ENCODE data around the gene ZPR1.

ZPR1 gene

GRCh38 chr11:116821050-116821918 is 33.5 kb upstream of the ZPR1 start:
- Histone ChIP-seq H3K36me3 (ENCODE audit: control insufficient read depth, insufficient read depth, low read length) (no peaks in the 10 kb centered on the region), H3K27ac (ENCODE audit: low read depth, low read length, severe bottlenecking) (no peak overlapping the region), H3K4me3 (ENCODE audit: extremely low read depth, insufficient read depth, low read length, poor library complexity, severe bottlenecking) (no peak overlapping the region), H3K4me1 (ENCODE audit: control insufficient read depth, insufficient read depth, low read length, poor library complexity, severe bottlenecking) (no peaks in the 10 kb centered on the region), H3K9me3 (ENCODE audit: control insufficient read depth, low read length) (no peaks in the 10 kb centered on the region)
- 93 to 94% methylated on average over 47 to 49 of the region's 51 CpGs for WGBS, 2 experiments (ENCODE audit: insufficient coverage in 2 of 2)

- H3K9me3 ChIP-seq (ENCODE audit: control insufficient read depth, low read length), result no peaks in the 10 kb centered on the region
- no peak overlapping the region for H3K4me3 ChIP-seq (ENCODE audit: extremely low read depth, insufficient read depth, low read length, poor library complexity, severe bottlenecking)
- H3K27ac ChIP-seq (ENCODE audit: low read depth, low read length, severe bottlenecking), result no peak overlapping the region
- no peaks in the 10 kb centered on the region for H3K36me3 ChIP-seq (ENCODE audit: control insufficient read depth, insufficient read depth, low read length)
- WGBS, 2 experiments (ENCODE audit: insufficient coverage in 2 of 2), result 92% methylated on average over 7 to 8 of the region's 9 CpGs
- H3K4me1 ChIP-seq (ENCODE audit: control insufficient read depth, insufficient read depth, low read length, poor library complexity, severe bottlenecking), result no peaks in the 10 kb centered on the region
These were observed 31.2 kb upstream of the ZPR1 start for GRCh38 chr11:116819049-116819448.

- no peaks in the 10 kb centered on the region for H3K4me1 ChIP-seq (ENCODE audit: control insufficient read depth, insufficient read depth, low read length, poor library complexity, severe bottlenecking)
- no peak overlapping the region for H3K4me3 ChIP-seq (ENCODE audit: extremely low read depth, insufficient read depth, low read length, poor library complexity, severe bottlenecking)
- no peak overlapping the region for H3K27ac ChIP-seq (ENCODE audit: low read depth, low read length, severe bottlenecking)
- H3K36me3 ChIP-seq (ENCODE audit: control insufficient read depth, insufficient read depth, low read length), result no peaks in the 10 kb centered on the region
- WGBS, 2 experiments (ENCODE audit: insufficient coverage in 2 of 2), result 100% methylated on average over 3 of the region's 6 CpGs; no CpG with 5 or more reads in 1 of the 2 experiments
- H3K9me3 ChIP-seq (ENCODE audit: control insufficient read depth, low read length), result no peaks in the 10 kb centered on the region
These were observed 26.7 kb upstream of the ZPR1 start for GRCh38 chr11:116814502-116814901.

GRCh38 chr11:116813781-116814471 is 26.1 kb upstream of the ZPR1 start:
- no peak overlapping the region for H3K4me3 ChIP-seq (ENCODE audit: extremely low read depth, insufficient read depth, low read length, poor library complexity, severe bottlenecking)
- H3K4me1 ChIP-seq (ENCODE audit: control insufficient read depth, insufficient read depth, low read length, poor library complexity, severe bottlenecking), result no peaks in the 10 kb centered on the region
- H3K36me3 ChIP-seq (ENCODE audit: control insufficient read depth, insufficient read depth, low read length), result no peaks in the 10 kb centered on the region
- H3K9me3 ChIP-seq (ENCODE audit: control insufficient read depth, low read length), result no peaks in the 10 kb centered on the region
- WGBS, 2 experiments (ENCODE audit: insufficient coverage in 2 of 2), result 79 to 82% methylated on average over 3 to 4 of the region's 5 CpGs
- no peak overlapping the region for H3K27ac ChIP-seq (ENCODE audit: low read depth, low read length, severe bottlenecking)

DNA sequence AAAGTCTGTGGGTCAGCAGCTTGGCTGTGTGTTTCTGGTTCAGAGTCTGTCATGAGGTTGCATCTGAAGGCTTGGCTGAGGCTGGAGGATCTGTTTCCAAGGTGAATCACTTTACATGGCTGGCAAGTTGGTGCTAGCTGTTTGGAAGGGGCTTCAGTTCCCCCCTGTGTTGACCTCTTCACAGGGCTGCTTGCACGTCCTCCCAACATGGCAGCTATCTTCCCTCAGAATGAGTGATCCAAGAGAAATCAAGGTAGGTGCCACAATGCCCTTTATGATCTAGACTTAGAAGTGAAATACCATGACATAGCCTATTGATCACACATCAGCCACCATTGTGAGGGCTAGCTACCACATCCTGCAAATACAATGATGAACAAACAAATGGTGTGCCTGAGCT is 25.3 kb upstream of the ZPR1 start:
- no peak overlapping the region for H3K4me3 ChIP-seq (ENCODE audit: extremely low read depth, insufficient read depth, low read length, poor library complexity, severe bottlenecking)
- H3K36me3 ChIP-seq (ENCODE audit: control insufficient read depth, insufficient read depth, low read length), result no peaks in the 10 kb centered on the region
- no peaks in the 10 kb centered on the region for H3K9me3 ChIP-seq (ENCODE audit: control insufficient read depth, low read length)
- H3K27ac ChIP-seq (ENCODE audit: low read depth, low read length, severe bottlenecking), result no peak overlapping the region
- H3K4me1 ChIP-seq (ENCODE audit: control insufficient read depth, insufficient read depth, low read length, poor library complexity, severe bottlenecking), result no peaks in the 10 kb centered on the region
- 100% methylated on average over 1 of the region's 1 CpG for WGBS, 2 experiments (ENCODE audit: insufficient coverage in 2 of 2)

DNA sequence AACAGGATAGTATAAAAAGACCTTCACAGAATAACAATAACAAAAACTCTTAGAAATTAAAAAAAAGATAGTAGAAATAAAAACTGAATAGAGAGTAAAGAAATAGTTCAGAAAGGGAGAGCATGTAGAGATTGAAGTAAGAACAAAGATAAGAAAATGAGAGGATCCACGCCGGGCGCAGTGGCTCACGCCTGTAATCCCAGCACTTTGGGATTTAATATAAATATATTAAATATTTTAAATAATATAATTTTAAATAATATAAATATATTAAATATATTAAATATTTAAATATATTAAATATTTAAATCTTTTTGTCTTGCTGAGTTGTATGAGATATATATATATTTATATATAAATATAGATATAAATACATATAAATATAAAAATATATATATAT is 24.3 kb upstream of the ZPR1 start:
- Histone ChIP-seq H3K4me1 (ENCODE audit: control insufficient read depth, insufficient read depth, low read length, poor library complexity, severe bottlenecking) (no peaks in the 10 kb centered on the region), H3K27ac (ENCODE audit: low read depth, low read length, severe bottlenecking) (no peak overlapping the region), H3K9me3 (ENCODE audit: control insufficient read depth, low read length) (no peaks in the 10 kb centered on the region), H3K36me3 (ENCODE audit: control insufficient read depth, insufficient read depth, low read length) (no peaks in the 10 kb centered on the region), H3K4me3 (ENCODE audit: extremely low read depth, insufficient read depth, low read length, poor library complexity, severe bottlenecking) (no peak overlapping the region)
- no CpG with 5 or more reads among the region's 4 CpGs for WGBS, 2 experiments (ENCODE audit: insufficient coverage in 2 of 2)

- Histone ChIP-seq H3K36me3 (ENCODE audit: control insufficient read depth, insufficient read depth, low read length) (no peaks in the 10 kb centered on the region), H3K9me3 (ENCODE audit: control insufficient read depth, low read length) (no peaks in the 10 kb centered on the region), H3K27ac (ENCODE audit: low read depth, low read length, severe bottlenecking) (no peak overlapping the region), H3K4me3 (ENCODE audit: extremely low read depth, insufficient read depth, low read length, poor library complexity, severe bottlenecking) (no peak overlapping the region), H3K4me1 (ENCODE audit: control insufficient read depth, insufficient read depth, low read length, poor library complexity, severe bottlenecking) (no peaks in the 10 kb centered on the region)
- 80 to 94% methylated on average over 3 of the region's 3 CpGs for WGBS, 2 experiments (ENCODE audit: insufficient coverage in 2 of 2)
These were observed 23.4 kb upstream of the ZPR1 start for GRCh38 chr11:116811194-116811593.

GRCh38 chr11:116808262-116809175 is 20.7 kb upstream of the ZPR1 start:
- Histone ChIP-seq H3K4me1 (ENCODE audit: control insufficient read depth, insufficient read depth, low read length, poor library complexity, severe bottlenecking) (no peaks in the 10 kb centered on the region), H3K9me3 (ENCODE audit: control insufficient read depth, low read length) (no peaks in the 10 kb centered on the region), H3K36me3 (ENCODE audit: control insufficient read depth, insufficient read depth, low read length) (no peaks in the 10 kb centered on the region), H3K27ac (ENCODE audit: low read depth, low read length, severe bottlenecking) (no peak overlapping the region), H3K4me3 (ENCODE audit: extremely low read depth, insufficient read depth, low read length, poor library complexity, severe bottlenecking) (no peak overlapping the region)
- 76 to 83% methylated on average over 9 of the region's 14 CpGs for WGBS, 2 experiments (ENCODE audit: insufficient coverage in 2 of 2)

DNA sequence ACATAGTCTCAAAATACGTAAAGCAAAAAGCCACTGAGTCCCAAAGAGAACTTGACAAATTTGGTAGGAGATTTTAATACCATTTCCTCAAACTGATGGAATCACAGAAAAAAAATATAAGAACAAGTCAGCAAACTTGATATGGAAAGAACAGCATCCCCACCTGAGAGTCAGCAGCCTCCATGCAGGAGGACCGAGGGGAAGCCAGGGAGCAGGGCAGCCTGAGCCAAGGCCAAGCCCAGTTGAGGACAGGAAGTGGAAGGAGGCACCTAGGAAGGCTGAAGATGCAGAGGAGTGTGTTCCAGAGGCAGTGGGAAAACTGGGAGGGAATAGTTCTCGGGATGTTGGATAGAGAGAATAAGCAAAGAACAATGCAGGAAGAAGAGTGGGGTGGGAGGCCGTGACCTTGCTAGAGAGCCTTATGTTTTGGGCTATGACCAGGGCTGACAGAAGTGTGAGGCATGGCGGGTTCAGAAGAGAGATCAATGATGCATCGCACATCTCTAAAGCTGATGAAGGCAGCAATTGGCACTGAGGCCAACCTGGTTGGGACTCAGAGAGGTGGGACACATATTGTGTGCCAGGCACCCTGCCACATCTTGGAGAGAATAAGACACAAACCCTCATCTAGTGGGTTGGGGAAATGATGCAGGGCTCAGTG is 19.9 kb upstream of the ZPR1 start:
- H3K27ac ChIP-seq (ENCODE audit: low read depth, low read length, severe bottlenecking), result no peak overlapping the region
- no peaks in the 10 kb centered on the region for H3K9me3 ChIP-seq (ENCODE audit: control insufficient read depth, low read length)
- WGBS, 2 experiments (ENCODE audit: insufficient coverage in 2 of 2), result 84 to 88% methylated on average over 4 to 5 of the region's 6 CpGs
- no peaks in the 10 kb centered on the region for H3K36me3 ChIP-seq (ENCODE audit: control insufficient read depth, insufficient read depth, low read length)
- H3K4me3 ChIP-seq (ENCODE audit: extremely low read depth, insufficient read depth, low read length, poor library complexity, severe bottlenecking), result no peak overlapping the region
- no peaks in the 10 kb centered on the region for H3K4me1 ChIP-seq (ENCODE audit: control insufficient read depth, insufficient read depth, low read length, poor library complexity, severe bottlenecking)

- Histone ChIP-seq H3K4me3 (ENCODE audit: extremely low read depth, insufficient read depth, low read length, poor library complexity, severe bottlenecking) (no peak overlapping the region), H3K27ac (ENCODE audit: low read depth, low read length, severe bottlenecking) (no peak overlapping the region), H3K4me1 (ENCODE audit: control insufficient read depth, insufficient read depth, low read length, poor library complexity, severe bottlenecking) (no peaks in the 10 kb centered on the region), H3K9me3 (ENCODE audit: control insufficient read depth, low read length) (no peaks in the 10 kb centered on the region), H3K36me3 (ENCODE audit: control insufficient read depth, insufficient read depth, low read length) (no peaks in the 10 kb centered on the region)
- WGBS, 2 experiments (ENCODE audit: insufficient coverage in 2 of 2), result 83 to 100% methylated on average over 2 to 3 of the region's 3 CpGs
These were observed 16.2 kb upstream of the ZPR1 start for GRCh38 chr11:116804001-116804400.
